ENCODE results near the gene EXOC3L1.

- TF ChIP-seq CTCF (conservative IDR thresholded peaks at IDR 0.05; ENCODE audit: low read depth, low read length) = no peak
- TF ChIP-seq RAD21 (IDR thresholded peaks at IDR 0.05; ENCODE audit: low read length) = no peak
- no peak for TF ChIP-seq POLR2A (IDR thresholded peaks at IDR 0.05; ENCODE audit: low read depth, low read length)
- no peak for TF ChIP-seq USF2 (IDR thresholded peaks at IDR 0.05; ENCODE audit: low read depth, low read length)
- no peak for TF ChIP-seq MAFK (IDR thresholded peaks at IDR 0.05; ENCODE audit: low read depth, low read length)
These were observed 9.9 kb upstream of the EXOC3L1 start for GRCh38 chr16:67199808-67200198.
